HFF-Myc (cell line): ENCODE measurements around the gene FAM222B.
A peak's percentile ranks its signal among the peaks of the same experiment; 100 is the strongest.
"Not testable (repeated sequence)": the region's sequence is repeated elsewhere in the genome, so short reads cannot be mapped to it uniquely, and the experiment has no call there.

Source experiments
- DNase-seq: peaks from one replicate; pipeline ENCODE4 v3.0.0-alpha.2; 2011; ENCODE audit warnings: low read depth; ENCODE audit errors: extremely low read depth
- H3K4me3 ChIP-seq: replicated peaks from 2 replicates; pipeline ENCODE4 v1.5.1; 2011; ENCODE audit warnings: low read depth, mild to moderate bottlenecking, control low read depth, low read length
- CTCF ChIP-seq: IDR thresholded peaks from 2 replicates; pipeline ENCODE4 v1.5.1; 2012; ENCODE audit warnings: mild to moderate bottlenecking, low read depth, low read length, control low read depth; ENCODE audit errors: missing control alignments

The FAM222B gene

GRCh38 chr17:28726627-28727491 lies 115.7 kb downstream of the FAM222B start:
- peak; percentile 84 for DNase-seq
- H3K4me3 ChIP-seq, result peak overlapping the region; percentile 99
- TF ChIP-seq CTCF, result peak; percentile 98

GRCh38 chr17:28726226-28726626 lies 116.4 kb downstream of the FAM222B start, which contains the start of gene TLCD1:
Gene TLCD1, minus strand, starts transcription at chr17:28726233. Its CDS starts 136 bp downstream, at chr17:28726097.
- no peak for DNase-seq
- no peak for TF ChIP-seq CTCF
- H3K4me3 ChIP-seq, result peak within 1 kb of the TSS; percentile 99

GRCh38 chr17:28725660-28726225 lies 116.8 kb downstream of the FAM222B start:
- no peak for TF ChIP-seq CTCF
- peak overlapping the region; percentile 99 for H3K4me3 ChIP-seq
- DNase-seq, result no peak

- TF ChIP-seq CTCF, result no peak
- H3K4me3 ChIP-seq, result peak overlapping the region; percentile 99
- DNase-seq, result no peak
Observed at GRCh38 chr17:28725166-28725659, 117.4 kb downstream of the FAM222B start.

- H3K4me3 ChIP-seq, result peak overlapping the region; percentile 99
- no peak for TF ChIP-seq CTCF
- no peak for DNase-seq
Observed at GRCh38 chr17:28724500-28725165, 118.0 kb downstream of the FAM222B start.

- peak overlapping the region; percentile 99 for H3K4me3 ChIP-seq
- not testable (repeated sequence) for DNase-seq
Observed at GRCh38 chr17:28723836-28724499, 118.6 kb downstream of the FAM222B start.
